GM12878 (cell line): ENCODE data around the gene WNT7A. TPM values are rescaled to one million over a fixed set of nuclear protein-coding genes. Genes with fewer than 3 reads are reported as not detected.

Source experiments
- polyA plus RNA-seq, 11 experiments: library from polyadenylated mRNA; depleted of rRNA in 4 of 11; unstranded in 6 of 11; stranded (reverse) in 5 of 11; fragments of >200 nt; fragmentation: Nextera tagmentation in 4 of 11; fragmentation: Illumina TruSeq in 1 of 11; extraction: Ambion mirVana in 4 of 11; extraction: Trizol in 1 of 11; gene quantifications; 1 replicate in 1 of 11; 2 replicates in 10 of 11; pipeline versions ENCODE4 v1.2.1 to v1.2.3, GENCODE V29; 2011 to 2016; ENCODE audit warnings: inconsistent platforms in 2 of 11, missing spikeins in 2 of 11, low read depth in 1 of 11
- total RNA-seq, 4 experiments: library from RNA; depleted of rRNA in 3 of 4; stranded (reverse); fragments of >200 nt in 3 of 4; fragmentation: Illumina TruSeq in 1 of 4; extraction: Trizol in 1 of 4; gene quantifications; 2 replicates each; pipeline versions ENCODE4 v1.2.1 to v1.2.3, GENCODE V29; 2013 to 2021

Gene WNT7A
- total and polyA plus RNA-seq, 10 of the 15 experiments (the other 5 are each of a cell fraction or from before 2014, with no cell fraction given): 0.08 TPM; not detected in 9

Other genes starting within 250 kb of the WNT7A start
- 22.4 and 27.0 TPM in 2 replicates for gene CHCHD4, start 244.8 kb upstream of the WNT7A start, total RNA-seq (2014; rRNA removed)
- 24.4 and 24.6 TPM in 2 replicates for gene CHCHD4, start 244.8 kb upstream of the WNT7A start, total RNA-seq (2014; rRNA removed; fragmentation: Illumina TruSeq; extraction: Trizol)
- gene CHCHD4, start 244.8 kb upstream of the WNT7A start, total RNA-seq (2021): 20.1 and 21.0 TPM in 2 replicates
- gene CHCHD4, start 244.8 kb upstream of the WNT7A start, polyA plus RNA-seq (2011; rRNA removed): 22.9 and 28.8 TPM in 2 replicates
- 34.9 and 38.4 TPM in 2 replicates for gene CHCHD4, start 244.8 kb upstream of the WNT7A start, polyA plus RNA-seq (2014; fragmentation: Illumina TruSeq; extraction: Trizol)
- 10 to 100 TPM; 37.9 to 46.8 TPM for gene CHCHD4, start 244.8 kb upstream of the WNT7A start, polyA plus RNA-seq (2014; fragmentation: Nextera tagmentation; extraction: Ambion mirVana)
- gene CHCHD4, start 244.8 kb upstream of the WNT7A start, polyA plus RNA-seq (2014; rRNA removed): 25.3 and 26.0 TPM in 2 replicates
- gene CHCHD4, start 244.8 kb upstream of the WNT7A start, polyA plus RNA-seq (2016; fragmentation: Nextera tagmentation; extraction: Ambion mirVana): 10 to 100 TPM; 31.9 to 36.4 TPM
- gene TMEM43, start 245.0 kb upstream of the WNT7A start, total RNA-seq (2014; rRNA removed): 23.0 and 25.0 TPM in 2 replicates
- 15.4 and 15.7 TPM in 2 replicates for gene TMEM43, start 245.0 kb upstream of the WNT7A start, total RNA-seq (2014; rRNA removed; fragmentation: Illumina TruSeq; extraction: Trizol)
- 18.0 and 18.7 TPM in 2 replicates for gene TMEM43, start 245.0 kb upstream of the WNT7A start, total RNA-seq (2021)
- 29.9 and 33.0 TPM in 2 replicates for gene TMEM43, start 245.0 kb upstream of the WNT7A start, polyA plus RNA-seq (2011; rRNA removed)
- gene TMEM43, start 245.0 kb upstream of the WNT7A start, polyA plus RNA-seq (2014; fragmentation: Illumina TruSeq; extraction: Trizol): 16.9 and 17.5 TPM in 2 replicates
- 1 to 10 TPM; 7.2 to 7.6 TPM for gene TMEM43, start 245.0 kb upstream of the WNT7A start, polyA plus RNA-seq (2014; fragmentation: Nextera tagmentation; extraction: Ambion mirVana)
- gene TMEM43, start 245.0 kb upstream of the WNT7A start, polyA plus RNA-seq (2014; rRNA removed): 17.1 and 18.3 TPM in 2 replicates
- 10 to 100 TPM; 22.3 to 24.4 TPM for gene TMEM43, start 245.0 kb upstream of the WNT7A start, polyA plus RNA-seq (2016; fragmentation: Nextera tagmentation; extraction: Ambion mirVana)